SH-SY5Y (cell line): ENCODE results near the gene BICRA.

Experiments
- GATA2 ChIP-seq: IDR thresholded peaks from 2 replicates; pipeline ENCODE4 v1.6.1; 2011; ENCODE audit warnings: mild to moderate bottlenecking, low read depth, low read length
- GATA3 ChIP-seq: IDR thresholded peaks from 2 replicates; pipeline ENCODE4 v1.6.1; 2011; ENCODE audit warnings: low read depth, mild to moderate bottlenecking, low read length, moderate library complexity

GRCh38 chr19:47661611-47662010 is 52.7 kb downstream of the BICRA start:
- TF ChIP-seq GATA2 (no peak), GATA3 (no peak)
